NT2/D1 (cell line): ENCODE measurements around the gene ANKS3.
A peak's percentile ranks its signal among the peaks of the same experiment; 100 is the strongest.

ENCODE experiments used
- DNase-seq: peaks from one replicate; pipeline ENCODE4 v3.0.0-alpha.2; 2011; ENCODE audit warnings: low read depth, low spot score
- H3K27me3 ChIP-seq: 2 replicates; pipeline ENCODE4 v1.6.0; 2011; ENCODE audit warnings: mild to moderate bottlenecking; ENCODE audit not compliant: insufficient read length, insufficient read depth
- H3K36me3 ChIP-seq: 2 replicates; pipeline ENCODE4 v1.6.1; 2011; ENCODE audit warnings: mild to moderate bottlenecking, low read length, mixed read lengths; ENCODE audit not compliant: insufficient read depth, insufficient read length
- H3K4me1 ChIP-seq: 2 replicates; pipeline ENCODE4 v1.5.1; 2011; ENCODE audit not compliant: insufficient read depth, insufficient read length
- H3K4me3 ChIP-seq: 2 replicates; pipeline ENCODE4 v1.5.1; 2011; ENCODE audit warnings: low read depth; ENCODE audit not compliant: insufficient read length
- H3K9ac ChIP-seq: 2 replicates; pipeline ENCODE4 v1.6.0; 2011; ENCODE audit warnings: low read depth; ENCODE audit not compliant: insufficient read length
- H3K9me3 ChIP-seq: 2 replicates; pipeline ENCODE4 v1.5.1; 2011; ENCODE audit warnings: mild to moderate bottlenecking, low read length; ENCODE audit not compliant: insufficient read depth
- SUZ12 ChIP-seq: IDR thresholded peaks from 2 replicates; pipeline ENCODE4 v1.6.1; 2011; ENCODE audit not compliant: insufficient read length, insufficient read depth; ENCODE audit errors: extremely low read depth
- YY1 ChIP-seq: IDR thresholded peaks from 2 replicates; pipeline ENCODE4 v1.6.1; 2011; ENCODE audit not compliant: insufficient read length, insufficient read depth
- ZNF274 ChIP-seq: IDR thresholded peaks from 2 replicates; pipeline ENCODE4 v1.6.1; 2011; ENCODE audit warnings: mild to moderate bottlenecking, low read depth, low read length

Gene ANKS3

DNA sequence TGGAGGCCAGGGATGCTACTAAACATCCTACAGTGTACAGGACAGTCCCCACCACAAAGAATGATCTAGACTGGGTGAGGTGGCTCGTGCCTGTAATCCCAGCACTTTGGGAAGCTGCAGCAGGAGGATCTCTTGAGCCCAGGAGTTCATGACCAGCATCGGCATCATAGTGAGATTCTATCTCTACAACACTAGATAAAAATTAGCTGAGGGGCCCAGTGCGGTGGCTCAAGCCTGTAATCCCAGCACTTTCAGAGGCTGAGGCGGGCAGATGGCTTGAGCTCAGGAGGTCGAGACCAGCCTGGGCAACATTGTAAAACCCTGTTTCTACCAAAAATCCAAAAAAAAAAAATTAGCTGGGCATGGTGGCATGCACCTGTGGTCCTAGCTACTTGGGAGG lies 38.3 kb upstream of the ANKS3 start:
- H3K9ac ChIP-seq, result no peak overlapping the region

DNA sequence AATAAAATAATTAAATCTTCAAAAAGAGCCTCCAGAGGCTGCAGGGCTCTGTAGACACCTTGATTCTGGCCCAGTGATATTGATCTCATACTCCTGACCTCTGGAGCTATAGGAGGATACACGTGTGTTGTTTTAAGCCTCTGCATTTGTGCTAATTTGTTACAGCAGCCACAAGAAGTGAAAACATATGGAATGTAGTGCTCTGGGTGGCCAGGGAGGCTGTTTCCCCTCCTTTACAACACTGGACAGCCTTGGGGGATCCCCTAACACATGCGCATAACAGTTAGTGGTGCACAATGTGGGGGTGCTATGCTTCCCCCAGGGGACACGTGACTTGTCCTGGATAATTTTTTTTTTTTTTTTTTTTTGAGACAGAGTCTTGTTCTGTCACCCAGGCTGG lies 37.6 kb upstream of the ANKS3 start:
- H3K36me3 ChIP-seq, result no peaks in the 10 kb centered on the region
- TF ChIP-seq SUZ12 (no peak), YY1 (no peak), ZNF274 (no peak)
- peaks cover 5% of the 10 kb centered on the region for H3K4me1 ChIP-seq
- H3K4me3 ChIP-seq, result no peak overlapping the region
- peaks cover 6% of the 10 kb centered on the region; the same call in 1 of the 2 replicates for H3K9me3 ChIP-seq
- no peak for DNase-seq
- H3K9ac ChIP-seq, result no peak overlapping the region
- H3K27me3 ChIP-seq, result no peaks in the 10 kb centered on the region

More for the DNA sequence above, 38.3 kb upstream of the ANKS3 start:
- TF ChIP-seq SUZ12 (no peak), YY1 (no peak)
- no peak for DNase-seq
- H3K36me3 ChIP-seq, result no peaks in the 10 kb centered on the region
- peaks cover 5% of the 10 kb centered on the region for H3K4me1 ChIP-seq
- H3K9me3 ChIP-seq, result peaks cover 6% of the 10 kb centered on the region; the same call in 1 of the 2 replicates
- no peaks in the 10 kb centered on the region for H3K27me3 ChIP-seq
- H3K4me3 ChIP-seq, result no peak overlapping the region

DNA sequence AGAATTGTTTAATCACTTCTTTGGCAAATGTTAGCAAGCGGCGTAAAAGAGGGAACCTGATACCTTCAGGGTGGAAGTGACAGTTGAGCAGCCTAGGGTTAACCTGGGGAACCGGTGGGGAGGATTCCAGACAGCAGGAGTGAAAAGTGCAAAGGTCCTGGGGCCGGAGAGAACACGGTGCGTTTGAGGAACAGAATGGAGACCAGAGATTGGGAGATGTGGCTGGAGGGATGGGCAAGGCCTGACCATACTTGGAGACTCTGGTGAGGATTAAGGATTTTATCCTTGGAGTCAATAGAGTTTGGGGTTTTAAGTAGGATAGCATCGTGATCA lies 35.2 kb upstream of the ANKS3 start:
- TF ChIP-seq SUZ12, result no peak
- no peak for TF ChIP-seq ZNF274
- TF ChIP-seq YY1, result no peak
- Histone ChIP-seq H3K4me3 (peak overlapping the region; percentile 31), H3K9me3 (no peaks in the 10 kb centered on the region), H3K36me3 (peaks cover 15% of the 10 kb centered on the region), H3K4me1 (peaks cover 13% of the 10 kb centered on the region), H3K27me3 (no peaks in the 10 kb centered on the region), H3K9ac (peak overlapping the region; percentile 62)
- DNase-seq, result no peak

DNA sequence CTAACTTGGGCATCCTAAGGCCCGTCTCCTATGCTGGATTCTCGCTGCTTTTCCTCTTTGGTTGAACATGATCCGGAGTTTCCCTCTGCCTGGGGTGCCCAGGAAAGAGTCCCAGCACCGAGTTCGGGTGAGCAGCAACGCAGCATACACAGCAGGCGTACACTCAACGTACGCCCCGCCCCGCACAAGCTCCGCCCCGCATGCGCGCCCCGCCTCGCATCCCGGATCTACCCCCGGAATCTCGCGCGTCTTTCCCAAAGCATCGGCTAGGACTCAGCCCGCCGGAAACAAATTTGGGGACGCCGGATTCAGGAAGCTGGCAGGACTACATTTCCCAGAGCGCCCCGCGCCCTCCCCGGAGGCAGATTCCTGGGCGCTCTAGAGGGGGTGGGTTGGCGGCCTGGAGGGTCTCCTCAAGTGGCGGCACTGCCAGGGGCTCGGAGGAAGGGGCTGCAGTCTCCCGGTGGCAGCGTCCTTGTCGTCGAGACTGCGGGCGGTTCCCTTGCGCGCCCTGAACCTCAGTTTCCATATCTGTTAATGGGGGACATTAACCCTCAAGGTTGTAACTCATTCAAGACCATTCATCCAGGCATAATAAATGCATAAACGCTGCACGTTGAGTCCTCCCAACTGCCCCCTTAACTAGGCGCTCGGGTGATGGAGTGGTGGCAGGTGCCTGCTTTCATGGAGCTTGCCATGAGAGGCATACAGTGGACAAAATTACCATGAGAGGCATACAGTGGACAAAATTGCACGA lies 34.7 kb upstream of the ANKS3 start:
- Histone ChIP-seq H3K4me3 (peak overlapping the region; percentile 94), H3K9me3 (no peaks in the 10 kb centered on the region), H3K4me1 (peaks cover 13% of the 10 kb centered on the region), H3K27me3 (no peaks in the 10 kb centered on the region), H3K9ac (peak overlapping the region; percentile 85), H3K36me3 (peaks cover 21% of the 10 kb centered on the region)
- TF ChIP-seq SUZ12, result no peak
- no peak for TF ChIP-seq YY1
- no peak for TF ChIP-seq ZNF274
- peak; percentile 97 for DNase-seq

DNA sequence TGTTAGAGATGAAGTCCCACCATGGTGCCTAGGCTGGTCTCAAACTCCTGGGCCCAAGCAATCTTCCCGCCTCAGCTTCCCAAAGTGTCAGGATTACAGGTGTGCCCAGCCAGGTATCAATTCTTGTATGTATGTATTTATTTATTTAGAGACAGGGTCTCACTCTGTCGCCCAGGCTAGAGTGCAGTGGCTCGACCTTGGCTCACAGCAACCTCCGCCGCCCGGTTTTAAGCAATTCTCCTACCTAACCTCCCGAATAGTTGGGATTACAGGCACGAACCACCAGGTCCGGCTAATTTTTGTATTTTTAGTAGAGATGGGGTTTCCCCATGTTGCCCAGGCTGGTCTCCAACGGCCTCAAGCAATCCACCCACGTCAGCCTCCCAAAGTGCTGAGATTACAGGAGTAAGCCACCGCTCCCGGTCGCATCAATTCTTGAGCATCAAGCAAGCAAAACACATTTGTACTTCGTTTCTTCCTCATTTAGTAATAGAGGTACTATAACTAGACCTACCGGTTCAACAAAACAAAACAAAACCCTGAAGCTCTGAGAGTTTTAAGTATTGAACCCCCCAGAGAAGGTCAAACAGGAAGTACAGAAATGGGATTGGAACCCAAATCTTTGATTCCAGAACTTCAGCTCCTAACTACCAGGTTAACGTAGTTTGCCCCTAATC lies 33.9 kb upstream of the ANKS3 start:
- peaks cover 13% of the 10 kb centered on the region for H3K4me1 ChIP-seq
- no peak for DNase-seq
- no peak for TF ChIP-seq YY1
- no peak for TF ChIP-seq SUZ12
- no peak for TF ChIP-seq ZNF274
- no peaks in the 10 kb centered on the region for H3K27me3 ChIP-seq
- H3K36me3 ChIP-seq, result peaks cover 28% of the 10 kb centered on the region
- H3K9me3 ChIP-seq, result no peaks in the 10 kb centered on the region
- peak overlapping the region; percentile 85 for H3K9ac ChIP-seq
- H3K4me3 ChIP-seq, result peak overlapping the region; percentile 94

DNA sequence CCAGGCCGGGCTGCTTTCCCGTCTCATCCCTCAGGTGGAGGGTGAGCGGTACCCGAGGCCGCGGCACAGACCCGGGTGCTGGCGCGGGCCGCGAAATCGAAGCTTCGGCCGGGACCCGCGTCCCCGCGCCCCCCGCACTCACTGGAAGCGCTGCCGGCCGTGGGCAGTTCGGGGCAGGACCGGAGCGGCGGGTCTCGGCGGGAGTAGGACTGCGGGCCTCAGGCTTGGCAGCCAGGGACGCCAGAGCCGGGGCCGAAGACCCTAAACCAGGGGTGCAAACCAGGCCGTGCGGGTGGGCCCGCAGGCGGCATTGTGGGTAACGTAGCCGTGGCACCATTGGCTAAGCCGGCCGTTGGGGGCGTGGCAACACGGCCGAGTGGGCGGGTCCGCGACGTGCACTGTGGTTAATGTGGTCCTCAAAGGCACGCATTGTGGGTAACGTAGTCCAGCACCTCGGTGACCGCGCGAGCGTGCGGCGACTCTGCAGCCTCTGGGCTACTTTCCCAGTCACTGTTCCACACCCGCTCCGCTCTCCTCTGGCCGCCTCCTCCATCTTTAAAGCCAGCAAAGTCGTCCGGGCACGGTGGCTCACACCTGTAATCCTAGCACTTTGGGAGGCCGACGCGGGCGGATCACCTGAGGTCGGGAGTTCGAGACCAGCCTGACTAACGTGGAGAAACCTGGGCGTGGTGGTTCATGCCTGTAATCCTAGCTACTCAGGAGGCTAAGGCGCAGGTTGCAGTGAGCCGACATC lies 33.0 kb upstream of the ANKS3 start, which contains the start of gene ZNF500:
ZNF500 (minus strand) TSS at position 288 of the 754 bp plus-strand sequence. CDS start 1,184 bp downstream, outside the sequence.
- peak within 1 kb of the TSS; percentile 94 for H3K4me3 ChIP-seq
- H3K9ac ChIP-seq, result peak within 1 kb of the TSS; percentile 98
- DNase-seq, result peak; percentile 96
- peaks cover 13% of the 10 kb centered on the region for H3K4me1 ChIP-seq
- H3K36me3 ChIP-seq, result peaks cover 37% of the 10 kb centered on the region
- H3K27me3 ChIP-seq, result no peaks in the 10 kb centered on the region
- no peaks in the 10 kb centered on the region for H3K9me3 ChIP-seq
- TF ChIP-seq SUZ12, result no peak
- no peak for TF ChIP-seq YY1
- no peak for TF ChIP-seq ZNF274
